ENCODE results near the gene GTPBP6.

Gene GTPBP6, protein sequence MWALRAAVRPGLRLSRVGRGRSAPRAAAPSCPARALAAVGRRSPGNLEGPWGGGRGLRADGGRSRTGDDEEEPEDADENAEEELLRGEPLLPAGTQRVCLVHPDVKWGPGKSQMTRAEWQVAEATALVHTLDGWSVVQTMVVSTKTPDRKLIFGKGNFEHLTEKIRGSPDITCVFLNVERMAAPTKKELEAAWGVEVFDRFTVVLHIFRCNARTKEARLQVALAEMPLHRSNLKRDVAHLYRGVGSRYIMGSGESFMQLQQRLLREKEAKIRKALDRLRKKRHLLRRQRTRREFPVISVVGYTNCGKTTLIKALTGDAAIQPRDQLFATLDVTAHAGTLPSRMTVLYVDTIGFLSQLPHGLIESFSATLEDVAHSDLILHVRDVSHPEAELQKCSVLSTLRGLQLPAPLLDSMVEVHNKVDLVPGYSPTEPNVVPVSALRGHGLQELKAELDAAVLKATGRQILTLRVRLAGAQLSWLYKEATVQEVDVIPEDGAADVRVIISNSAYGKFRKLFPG

DNA sequence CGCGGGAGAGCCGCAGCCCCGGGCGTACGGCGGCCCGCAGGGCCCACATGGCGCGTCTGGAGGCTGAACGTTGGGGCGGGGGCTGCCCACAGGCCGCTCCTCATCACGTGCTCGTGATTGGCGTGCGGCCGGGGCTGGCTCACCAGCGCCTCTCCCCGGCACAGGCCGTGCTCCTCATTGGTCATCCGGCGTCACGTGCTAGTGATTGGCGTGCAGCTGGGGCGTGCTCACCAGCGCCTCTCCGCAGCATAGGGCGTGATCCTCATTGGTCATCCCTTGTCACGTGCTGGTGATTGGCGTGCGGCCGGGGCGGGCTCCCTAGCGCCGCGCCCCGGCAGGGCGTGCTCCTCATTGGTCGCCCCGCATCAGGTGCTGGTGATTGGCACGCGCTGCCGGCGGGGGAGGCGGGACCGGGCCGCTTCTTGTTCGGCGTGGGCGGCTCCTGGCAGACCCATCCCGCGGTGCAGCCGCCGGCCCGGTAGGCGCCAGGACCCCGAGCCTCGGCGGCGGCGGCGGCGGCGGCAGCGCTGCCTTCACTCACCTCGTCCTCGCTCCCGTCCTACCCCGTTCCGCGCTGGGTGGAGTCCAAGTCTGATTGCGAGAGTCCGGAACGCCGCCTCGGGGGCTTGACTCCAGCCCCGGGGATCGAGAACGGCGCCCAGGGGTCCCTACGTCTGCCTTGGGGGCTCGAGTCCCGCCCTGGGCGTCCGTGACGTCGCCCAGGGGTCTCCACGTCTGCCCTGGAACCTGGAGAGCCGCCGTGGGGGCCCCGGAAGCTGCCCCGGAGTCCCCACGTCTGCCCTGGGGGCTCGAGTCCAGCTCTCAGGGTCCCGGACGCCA is at the start of gene GTPBP6:
GTPBP6 (minus strand) TSS at position 58 of the 840 bp plus-strand sequence; CDS start at position 49, 9 bp downstream.
- DNase-seq (ENCODE audit: low read depth): peak; percentile 100

GRCh38 chrX:367866-368265 is 49.3 kb upstream of the GTPBP6 start:
- DNase-seq (ENCODE audit: low read depth): no peak

GRCh38 chrX:367349-367748 is 48.8 kb upstream of the GTPBP6 start:
- DNase-seq (ENCODE audit: low read depth): no peak

GRCh38 chrX:363621-364375 is 45.2 kb upstream of the GTPBP6 start:
- no peak for DNase-seq (ENCODE audit: low read depth)

GRCh38 chrX:362937-363620 is 44.5 kb upstream of the GTPBP6 start:
- no peak for DNase-seq (ENCODE audit: low read depth)

DNA sequence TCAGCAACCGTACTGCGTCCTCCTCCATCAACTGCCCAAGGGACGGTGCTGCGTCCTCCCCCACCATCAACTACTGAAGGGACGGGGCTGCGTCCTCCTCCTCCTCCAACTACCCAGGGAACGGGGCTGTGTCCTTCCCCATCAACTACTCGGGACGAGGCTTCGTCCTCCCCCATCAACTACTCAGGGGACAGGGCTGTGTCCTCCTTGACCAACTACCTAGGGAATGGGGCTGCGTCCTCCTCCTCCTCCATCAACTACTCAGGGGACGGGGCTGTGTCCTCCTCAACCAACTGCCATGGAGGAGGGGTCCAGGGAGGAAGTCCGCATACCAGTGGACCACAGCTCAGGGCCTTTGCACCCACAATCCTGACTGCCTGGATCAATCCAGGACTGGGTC is 43.8 kb upstream of the GTPBP6 start:
- no peak for DNase-seq (ENCODE audit: low read depth)

DNA sequence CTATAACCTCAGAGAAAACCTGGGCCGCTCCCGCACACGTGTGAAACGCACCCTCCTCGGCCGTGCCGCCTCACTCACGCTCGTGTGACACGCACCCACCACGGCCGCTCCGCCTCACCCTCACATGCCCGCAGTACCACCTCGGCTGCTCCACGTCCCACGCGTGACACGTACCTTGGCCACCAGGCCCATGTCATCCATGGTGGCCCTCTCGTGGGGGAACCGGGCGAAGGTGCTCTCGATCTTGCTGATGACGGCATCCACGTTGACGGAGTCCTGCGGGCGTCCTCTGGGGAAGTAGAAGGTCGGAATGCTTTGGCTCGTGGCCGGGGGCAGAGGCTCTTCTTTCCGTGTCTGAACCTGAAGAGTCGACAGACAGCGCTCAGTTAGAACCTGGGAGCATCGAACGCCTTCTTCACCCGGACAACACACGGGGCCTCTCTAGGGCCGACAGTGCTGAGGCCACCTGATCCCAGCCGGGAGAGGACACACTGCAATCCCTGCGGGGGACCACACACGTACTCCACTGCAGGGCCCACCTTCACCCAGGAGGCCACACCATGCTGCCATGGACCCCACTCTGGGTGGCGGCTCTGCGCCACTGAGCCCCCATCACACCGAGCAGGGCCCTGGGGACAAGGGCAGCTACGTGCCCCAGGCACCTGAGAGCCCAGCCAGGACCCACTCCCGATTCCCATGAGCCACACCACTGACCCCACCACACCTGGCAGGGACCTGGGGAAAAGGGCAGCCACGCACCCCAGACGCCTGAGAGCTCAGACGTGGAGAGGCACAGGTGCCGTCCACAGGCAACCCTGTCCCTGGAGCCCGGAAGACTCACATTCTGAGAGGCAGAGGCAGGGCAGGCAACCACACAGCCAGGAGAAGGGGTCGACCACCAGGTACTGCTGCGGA is 42.9 kb upstream of the GTPBP6 start:
- DNase-seq (ENCODE audit: low read depth): no peak

DNA sequence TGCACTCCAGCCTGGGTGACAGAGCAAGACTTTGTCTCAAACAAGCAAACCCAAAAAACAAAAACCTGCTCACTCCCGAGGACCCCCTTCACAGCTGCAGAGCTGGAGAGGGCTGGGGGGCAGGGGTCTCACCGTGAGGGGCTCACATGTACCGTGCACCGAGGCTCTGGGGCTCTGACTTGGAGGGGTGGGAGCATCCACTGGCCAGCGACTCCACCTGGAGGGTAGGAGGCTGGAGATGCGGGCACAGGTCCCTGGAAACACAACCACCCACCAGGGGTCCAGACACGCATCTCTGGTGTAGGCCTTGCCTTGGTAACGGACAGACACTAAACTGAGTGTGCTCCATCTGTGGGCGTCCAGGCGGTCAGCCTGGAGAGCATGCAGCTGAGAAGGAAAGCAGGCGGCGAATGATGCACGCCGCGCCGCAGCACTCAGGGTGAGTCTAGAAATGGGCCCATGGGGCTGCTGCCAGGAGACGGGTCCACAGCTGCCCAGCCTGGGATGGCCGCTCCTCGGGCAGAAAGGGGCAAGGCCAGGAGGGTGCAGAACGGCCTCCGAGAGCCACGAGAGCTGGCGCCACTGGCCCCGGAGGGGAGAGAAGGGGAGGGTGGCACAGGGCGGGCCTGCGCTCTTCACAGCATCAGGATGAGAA is 42.0 kb upstream of the GTPBP6 start:
- DNase-seq (ENCODE audit: low read depth): no peak

DNA sequence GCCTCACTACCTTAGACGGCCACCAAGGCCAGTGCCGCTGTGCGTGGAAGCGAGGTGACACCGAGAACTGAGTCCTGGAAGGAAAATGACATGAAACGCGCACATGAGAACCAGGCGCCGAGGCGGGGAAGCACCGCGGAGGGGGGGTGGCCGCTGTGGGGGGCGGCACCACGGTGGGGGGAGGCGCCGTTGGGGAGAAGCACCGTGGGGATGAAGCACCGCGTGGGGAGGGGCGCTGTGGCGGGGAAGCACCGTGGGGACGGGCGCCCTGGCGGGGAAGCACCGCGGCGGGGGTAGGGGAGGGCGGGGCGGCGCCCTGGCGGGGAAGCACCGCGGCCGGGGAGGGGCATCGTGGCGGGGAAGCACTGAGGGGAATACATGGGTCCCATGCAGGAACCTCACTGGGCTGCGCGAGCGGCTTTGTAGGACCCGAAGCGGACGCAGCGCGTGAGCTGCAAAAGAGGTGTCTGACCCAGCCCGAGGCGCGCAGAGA is 40.1 kb upstream of the GTPBP6 start:
- DNase-seq (ENCODE audit: low read depth): no peak

- DNase-seq (ENCODE audit: low read depth): peak; percentile 76
Observed at GRCh38 chrX:357693-358471, 39.3 kb upstream of the GTPBP6 start.

- DNase-seq (ENCODE audit: low read depth): no peak
Observed at GRCh38 chrX:357035-357692, 38.6 kb upstream of the GTPBP6 start.

DNA sequence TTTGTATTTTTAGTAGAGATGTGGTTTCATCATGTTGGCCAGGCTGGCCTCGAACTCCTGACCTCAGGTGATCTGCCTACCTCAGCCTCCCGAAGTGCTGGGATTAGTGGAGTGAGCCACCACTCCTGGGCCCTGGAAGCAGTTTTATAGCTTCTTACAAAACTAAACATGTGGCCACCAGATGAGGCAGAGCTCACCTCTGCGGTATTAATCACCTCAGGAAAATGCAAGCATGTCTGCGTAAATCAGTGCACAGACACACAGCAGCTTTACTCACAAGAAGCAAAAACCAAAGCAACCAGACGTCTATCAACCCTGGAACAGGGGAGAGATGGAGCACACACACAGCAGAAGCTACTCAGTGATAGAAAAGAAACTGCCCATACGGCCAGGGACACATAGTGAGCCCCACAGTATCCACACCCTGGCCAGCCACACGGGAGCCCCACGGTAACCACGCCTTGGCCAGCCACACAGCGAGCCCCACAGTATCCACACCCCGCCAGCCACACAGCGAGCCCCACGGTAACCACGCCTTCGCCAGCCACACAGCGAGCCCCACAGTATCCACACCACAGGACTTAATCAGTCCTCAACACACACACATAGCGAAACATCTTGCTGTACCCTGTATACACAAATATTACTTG is 37.9 kb upstream of the GTPBP6 start:
- DNase-seq (ENCODE audit: low read depth): peak; percentile 86

DNA sequence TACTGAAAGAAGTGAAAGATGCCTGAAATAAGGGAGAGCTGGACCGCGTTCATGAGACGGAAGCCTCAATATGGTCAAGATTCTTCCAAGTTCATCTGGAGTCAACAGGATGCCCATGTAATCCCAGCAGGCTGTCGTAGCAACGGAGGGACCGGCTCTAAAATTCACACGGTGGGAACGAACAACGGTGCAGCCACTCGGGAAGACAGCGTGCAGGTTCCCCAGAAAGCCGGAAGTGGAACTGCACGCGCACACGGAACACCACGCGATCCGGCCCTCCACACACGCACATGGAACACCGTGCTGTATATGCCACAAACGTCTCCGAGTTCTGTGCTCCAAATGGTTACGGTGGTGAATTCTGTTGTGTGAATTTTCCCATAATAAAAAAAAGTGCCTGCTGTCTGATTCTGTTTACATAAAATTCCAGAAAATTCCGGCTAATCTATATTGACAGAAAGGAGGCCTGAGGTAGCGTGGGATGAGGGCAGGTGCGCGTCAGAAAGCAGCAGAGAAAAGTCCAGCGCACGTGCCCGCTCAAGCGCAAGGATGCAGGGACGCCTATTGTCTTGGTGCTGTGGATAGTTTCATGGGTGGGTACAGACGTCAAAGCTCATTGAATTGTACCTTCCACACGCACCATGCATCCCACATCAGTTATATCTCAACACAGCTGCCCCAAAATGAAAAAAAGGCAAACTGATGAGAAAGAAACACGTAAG is 36.9 kb upstream of the GTPBP6 start:
- no peak for DNase-seq (ENCODE audit: low read depth)

GRCh38 chrX:353566-354535 is 35.3 kb upstream of the GTPBP6 start:
- DNase-seq (ENCODE audit: low read depth): no peak

- DNase-seq (ENCODE audit: low read depth): no peak
Observed at GRCh38 chrX:352582-353314, 34.2 kb upstream of the GTPBP6 start.
